H9 (cell line): ENCODE data around the gene OLA1. TPM values are rescaled to one million over a fixed set of nuclear protein-coding genes. Genes with fewer than 3 reads are reported as not detected.

Source experiments
- DNase-seq: peaks from one replicate; pipeline ENCODE4 v3.0.0-alpha.2; 2017
- H2AFZ ChIP-seq: one replicate; pipeline ENCODE4 v1.6.1; 2013; ENCODE audit warnings: mild to moderate bottlenecking, low read length, control low read depth, moderate library complexity
- H2AK5ac ChIP-seq: 2 replicates; pipeline ENCODE4 v1.6.1; 2013; ENCODE audit warnings: low read length, control low read depth, mixed read lengths; ENCODE audit not compliant: insufficient read length
- H2BK120ac ChIP-seq: one replicate; pipeline ENCODE4 v1.6.1; 2013; ENCODE audit warnings: low read depth, mild to moderate bottlenecking, low read length, control low read depth, inconsistent platforms; ENCODE audit not compliant: poor library complexity, severe bottlenecking
- H2BK12ac ChIP-seq: 2 replicates; pipeline ENCODE4 v1.6.1; 2013; ENCODE audit warnings: low read length, control low read depth, mixed read lengths, low read depth; ENCODE audit not compliant: insufficient read length
- H2BK15ac ChIP-seq: 2 replicates; pipeline ENCODE4 v1.6.1; 2013; ENCODE audit warnings: low read depth, low read length, control low read depth
- H2BK20ac ChIP-seq: one replicate; pipeline ENCODE4 v1.6.1; 2013; ENCODE audit warnings: low read depth, mild to moderate bottlenecking, low read length, control low read depth, inconsistent platforms; ENCODE audit not compliant: poor library complexity, severe bottlenecking
- H2BK5ac ChIP-seq: 2 replicates; pipeline ENCODE4 v1.6.1; 2013; ENCODE audit warnings: low read length, control low read depth, mixed read lengths; ENCODE audit not compliant: insufficient read length
- H3K14ac ChIP-seq: 2 replicates; pipeline ENCODE4 v1.6.1; 2013; ENCODE audit warnings: low read length, control low read depth; ENCODE audit not compliant: insufficient read depth
- H3K18ac ChIP-seq: 2 replicates; pipeline ENCODE4 v1.6.1; 2013; ENCODE audit warnings: low read depth, mild to moderate bottlenecking, mixed read lengths, low read length, control low read depth; ENCODE audit not compliant: insufficient read length
- H3K23ac ChIP-seq: 2 replicates; pipeline ENCODE4 v1.6.1; 2013; ENCODE audit warnings: low read length, control low read depth, mixed read lengths, low read depth; ENCODE audit not compliant: insufficient read length
- H3K23me2 ChIP-seq: 2 replicates; pipeline ENCODE4 v1.6.1; 2013; ENCODE audit warnings: low read depth, mild to moderate bottlenecking, mixed read lengths, low read length, control low read depth; ENCODE audit not compliant: insufficient read length, poor library complexity, severe bottlenecking
- H3K27ac ChIP-seq: 2 replicates; pipeline ENCODE4 v1.5.1; 2013; ENCODE audit warnings: low read length, control low read depth, mixed read lengths, low read depth; ENCODE audit not compliant: insufficient read length
- H3K27me3 ChIP-seq: 2 replicates; pipeline ENCODE4 v1.6.1; 2013; ENCODE audit warnings: low read length, control low read depth, inconsistent platforms; ENCODE audit not compliant: insufficient read depth
- H3K4ac ChIP-seq: 2 replicates; pipeline ENCODE4 v1.6.1; 2013; ENCODE audit warnings: low read depth, mild to moderate bottlenecking, control low read depth, inconsistent platforms, low read length, moderate library complexity
- H3K4me1 ChIP-seq: 2 replicates; pipeline ENCODE4 v1.6.1; 2013; ENCODE audit warnings: low read length, control low read depth, inconsistent platforms; ENCODE audit not compliant: insufficient read depth
- H3K4me2 ChIP-seq: 2 replicates; pipeline ENCODE4 v1.6.1; 2013; ENCODE audit warnings: low read length, control low read depth, mixed read lengths; ENCODE audit not compliant: insufficient read length, insufficient read depth
- H3K56ac ChIP-seq: 2 replicates; pipeline ENCODE4 v1.6.1; 2013; ENCODE audit warnings: low read depth, mild to moderate bottlenecking, mixed read lengths, low read length, control low read depth; ENCODE audit not compliant: insufficient read length
- H3K79me1 ChIP-seq: 2 replicates; pipeline ENCODE4 v1.6.1; 2013; ENCODE audit warnings: low read depth, mild to moderate bottlenecking, moderate library complexity, low read length, control low read depth, inconsistent platforms; ENCODE audit not compliant: insufficient read depth, poor library complexity, severe bottlenecking
- H3K79me2 ChIP-seq: 2 replicates; pipeline ENCODE4 v1.6.1; 2013; ENCODE audit warnings: low read length, control low read depth, inconsistent platforms; ENCODE audit not compliant: insufficient read depth
- H3K9ac ChIP-seq: 2 replicates; pipeline ENCODE4 v1.6.1; 2013; ENCODE audit warnings: low read length, control low read depth, mixed read lengths; ENCODE audit not compliant: insufficient read length; ENCODE audit errors: extremely low read depth
- H3K9me3 ChIP-seq: one replicate; pipeline ENCODE4 v1.6.1; 2013; ENCODE audit warnings: low read depth, low read length, inconsistent platforms; ENCODE audit not compliant: control insufficient read depth
- H3T11ph ChIP-seq: one replicate; pipeline ENCODE4 v1.6.1; 2013; ENCODE audit warnings: mild to moderate bottlenecking, low read length, control low read depth, inconsistent platforms
- H4K20me1 ChIP-seq: one replicate; pipeline ENCODE4 v1.6.1; 2013; ENCODE audit not compliant: control insufficient read depth, insufficient read length, insufficient read depth
- H4K5ac ChIP-seq: 2 replicates; pipeline ENCODE4 v1.6.1; 2013; ENCODE audit warnings: low read depth, mild to moderate bottlenecking, mixed read lengths, low read length, control low read depth; ENCODE audit not compliant: insufficient read length
- H4K8ac ChIP-seq: replicated peaks from 2 replicates; pipeline ENCODE4 v1.6.1; 2013; ENCODE audit warnings: low read length, control low read depth, mixed read lengths, low read depth; ENCODE audit not compliant: insufficient read length
- H4K91ac ChIP-seq: 2 replicates; pipeline ENCODE4 v1.6.1; 2013; ENCODE audit warnings: low read depth, mild to moderate bottlenecking, moderate library complexity, mixed read lengths, low read length, control low read depth; ENCODE audit not compliant: insufficient read length
- H3K27ac Mint-ChIP-seq, 3 experiments: 2 replicates in 2 of 3; 3 replicates in 1 of 3; pipeline ENCODE4 v1.8.0; 2020 to 2021; ENCODE audit warnings: mixed read lengths in 3 of 3, mild to moderate bottlenecking in 1 of 3, moderate library complexity in 1 of 3
- H3K27me3 Mint-ChIP-seq: 2 replicates; pipeline ENCODE4 v1.8.0; 2021; ENCODE audit warnings: low read depth, mild to moderate bottlenecking, moderate library complexity, mixed read lengths
- H3K36me3 Mint-ChIP-seq, 3 experiments: 2 replicates in 2 of 3; 3 replicates in 1 of 3; pipeline ENCODE4 v1.8.0; 2020 to 2021; ENCODE audit warnings: low read depth in 3 of 3, mixed read lengths in 3 of 3; ENCODE audit not compliant: insufficient read depth in 1 of 3
- H3K4me1 Mint-ChIP-seq, 2 experiments: 2 replicates each; pipeline ENCODE4 v1.8.0; 2020; ENCODE audit warnings: mixed read lengths in 2 of 2
- H3K4me3 Mint-ChIP-seq, 2 experiments: 2 replicates in 1 of 2; 3 replicates in 1 of 2; pipeline ENCODE4 v1.8.0; 2020 to 2021; ENCODE audit warnings: mild to moderate bottlenecking in 2 of 2, mixed read lengths in 2 of 2, moderate library complexity in 1 of 2
- H3K9me3 Mint-ChIP-seq, 2 experiments: 2 replicates in 1 of 2; 3 replicates in 1 of 2; pipeline ENCODE4 v1.8.0; 2020; ENCODE audit warnings: mild to moderate bottlenecking in 2 of 2, mixed read lengths in 2 of 2, moderate library complexity in 1 of 2
- WGBS: extraction: QIAGEN DNeasy Blood & Tissue Kit; methylation state at CpG from one replicate; pipeline ENCODE4 v1.1.7; 2013; ENCODE audit warnings: missing lambda C conversion rate, low lambda C conversion rate, mixed read lengths; ENCODE audit not compliant: insufficient read length; ENCODE audit errors: extremely low coverage; 5-methylcytosine and 5-hydroxymethylcytosine counted together
- total RNA-seq: library from RNA; stranded (reverse); gene quantifications from 2 replicates; pipeline ENCODE4 v1.2.1, GENCODE V29; 2021
- TF ChIP-seq, protein P1 (sequence below): fragments of 200-600 bp; sonication (generic); conservative IDR thresholded peaks from 3 replicates; pipeline ENCODE4 v1.8.0; 2021; ENCODE audit warnings: antibody characterized with exemption, mild to moderate bottlenecking

The OLA1 gene
- total RNA-seq, 1 experiment from 2014 or later = 133 TPM

DNA sequence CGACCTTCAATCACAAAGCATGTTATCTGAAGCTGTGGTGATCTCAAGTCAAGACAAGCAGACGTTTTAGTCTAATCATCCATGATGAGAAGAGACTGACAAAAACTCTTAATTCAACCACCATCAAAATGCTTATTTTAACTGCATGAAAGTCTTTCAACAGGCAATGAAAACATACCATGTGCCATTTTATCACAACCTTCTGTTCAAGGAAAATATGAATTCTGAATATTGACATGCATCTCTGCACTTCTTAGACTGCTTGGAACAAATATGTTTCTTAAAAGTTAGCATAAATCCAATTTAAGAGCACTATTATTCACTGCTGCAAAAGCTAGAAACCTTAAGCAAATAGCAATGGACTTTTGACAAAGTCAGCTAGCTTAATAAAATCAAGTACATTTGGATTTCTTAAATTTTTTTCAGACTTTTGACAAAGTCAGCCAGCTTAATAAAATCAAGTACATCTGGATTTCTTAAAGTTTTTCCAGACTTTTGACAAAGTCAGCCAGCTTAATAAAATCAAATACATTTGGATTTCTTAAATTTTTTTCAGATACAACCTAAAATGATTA lies 70.9 kb downstream of the OLA1 start:
- no peaks in the 10 kb centered on the region for H3K27me3 Mint-ChIP-seq
- Histone ChIP-seq H3K4me2 (no peak overlapping the region), H2BK120ac (no peak overlapping the region), H3K79me1 (no peaks in the 10 kb centered on the region), H4K91ac (no peak overlapping the region), H2AK5ac (no peak overlapping the region), H3T11ph (no peak overlapping the region), H3K18ac (no peak overlapping the region), H3K9me3 (no peaks in the 10 kb centered on the region), H3K27me3 (no peaks in the 10 kb centered on the region), H2BK5ac (no peak overlapping the region), H4K8ac (no peak overlapping the region), H3K4me1 (no peaks in the 10 kb centered on the region), H2BK20ac (no peak overlapping the region), H3K23me2 (no peaks in the 10 kb centered on the region), H3K79me2 (no peaks in the 10 kb centered on the region; the same call in 1 of the 2 replicates), H3K23ac (no peak overlapping the region), H2AFZ (no peak overlapping the region), H3K14ac (no peak overlapping the region), H4K20me1 (no peaks in the 10 kb centered on the region), H4K5ac (no peak overlapping the region), H3K27ac (no peak overlapping the region), H3K56ac (no peak overlapping the region), H3K4ac (no peak overlapping the region), H3K9ac (no peak overlapping the region), H2BK12ac (no peak overlapping the region), H2BK15ac (no peak overlapping the region)
- DNase-seq = no peak
- peaks cover 10 to 16% of the 10 kb centered on the region in 2 experiments for H3K4me1 Mint-ChIP-seq
- H3K36me3 Mint-ChIP-seq = peaks cover 11 to 23% (median 20%) of the 10 kb centered on the region in 3 experiments
- no CpG with 5 or more reads among the region's 2 CpGs for WGBS
- H3K9me3 Mint-ChIP-seq = peaks cover 13 to 14% of the 10 kb centered on the region in 2 experiments
- H3K27ac Mint-ChIP-seq = peak overlapping the region in 1 of 3 experiments; percentile 12; a peak in 1 of 7 replicates
- TF ChIP-seq, protein P1, sequence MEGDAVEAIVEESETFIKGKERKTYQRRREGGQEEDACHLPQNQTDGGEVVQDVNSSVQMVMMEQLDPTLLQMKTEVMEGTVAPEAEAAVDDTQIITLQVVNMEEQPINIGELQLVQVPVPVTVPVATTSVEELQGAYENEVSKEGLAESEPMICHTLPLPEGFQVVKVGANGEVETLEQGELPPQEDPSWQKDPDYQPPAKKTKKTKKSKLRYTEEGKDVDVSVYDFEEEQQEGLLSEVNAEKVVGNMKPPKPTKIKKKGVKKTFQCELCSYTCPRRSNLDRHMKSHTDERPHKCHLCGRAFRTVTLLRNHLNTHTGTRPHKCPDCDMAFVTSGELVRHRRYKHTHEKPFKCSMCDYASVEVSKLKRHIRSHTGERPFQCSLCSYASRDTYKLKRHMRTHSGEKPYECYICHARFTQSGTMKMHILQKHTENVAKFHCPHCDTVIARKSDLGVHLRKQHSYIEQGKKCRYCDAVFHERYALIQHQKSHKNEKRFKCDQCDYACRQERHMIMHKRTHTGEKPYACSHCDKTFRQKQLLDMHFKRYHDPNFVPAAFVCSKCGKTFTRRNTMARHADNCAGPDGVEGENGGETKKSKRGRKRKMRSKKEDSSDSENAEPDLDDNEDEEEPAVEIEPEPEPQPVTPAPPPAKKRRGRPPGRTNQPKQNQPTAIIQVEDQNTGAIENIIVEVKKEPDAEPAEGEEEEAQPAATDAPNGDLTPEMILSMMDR = no peak
- H3K4me3 Mint-ChIP-seq = no peak overlapping the region
